ENCODE results near the gene CTBP1.

Gene CTBP1

DNA sequence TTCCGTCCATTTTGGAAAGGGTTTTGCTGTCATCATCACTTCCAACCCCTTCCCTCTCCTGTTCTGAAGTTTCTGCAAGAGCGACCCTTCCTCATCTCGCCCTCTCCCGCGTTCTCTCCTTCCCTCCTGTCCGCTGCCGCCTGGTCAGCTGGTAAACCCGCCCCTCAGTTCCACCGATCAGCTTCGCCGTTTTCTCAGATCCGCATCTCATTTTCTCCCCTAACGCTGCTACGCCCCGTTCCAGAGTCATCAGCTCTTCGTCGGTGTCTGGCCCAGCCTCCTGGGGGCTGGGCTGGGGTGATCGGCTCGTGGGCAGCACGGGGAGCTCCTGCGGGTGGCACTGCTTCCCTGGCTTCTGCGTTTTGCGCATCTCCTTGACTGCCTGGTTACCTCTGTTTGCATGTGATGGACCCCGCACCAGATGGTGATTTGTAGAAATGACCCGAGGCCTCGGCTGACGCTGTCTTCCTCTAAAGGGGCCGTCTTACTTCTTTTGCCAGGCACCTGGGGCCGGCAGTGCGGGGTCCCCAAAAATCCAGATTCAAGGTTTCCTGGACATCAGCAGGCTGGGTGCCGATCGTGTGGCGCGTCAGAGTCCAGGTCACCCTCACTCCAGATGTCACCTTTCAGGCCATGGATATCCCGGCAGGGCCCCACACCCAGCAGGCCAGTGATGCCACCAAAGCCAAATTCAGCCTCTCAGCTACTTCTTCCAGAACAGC lies 13.4 kb downstream of the CTBP1 start:
- Histone ChIP-seq H3K9me3 (ENCODE audit: control extremely low read depth in 1 of 5, control insufficient read depth in 4 of 5, insufficient read depth in 2 of 5, low read depth in 1 of 5, low read length in 4 of 5) (no peaks in the 10 kb centered on the region), H3K27me3 (replicated peaks in 2 of 5; ENCODE audit: control insufficient read depth in 4 of 5, insufficient read depth in 5 of 5, low read length in 4 of 5) (no peaks in the 10 kb centered on the region), H3K36me3 (ENCODE audit: control insufficient read depth in 4 of 4, insufficient read depth in 4 of 4, low read length in 3 of 4) (peaks cover 2 to 92% (median 72%) of the 10 kb centered on the region in 4 experiments), H3K4me1 (ENCODE audit: control extremely low read depth in 1 of 4, control insufficient read depth in 4 of 4, insufficient read depth in 4 of 4, low read length in 3 of 4) (no peaks in the 10 kb centered on the region), H3K4me3 (ENCODE audit: control insufficient read depth in 1 of 7, extremely low read depth in 1 of 7, insufficient read depth in 4 of 7, low read depth in 2 of 7, low read length in 6 of 7) (no peak overlapping the region), H3K27ac (ENCODE audit: insufficient read depth in 1 of 2, low read depth in 1 of 2, low read length in 2 of 2, poor library complexity in 1 of 2, severe bottlenecking in 2 of 2) (peak overlapping the region in 1 of 2 experiments; percentile 25)
- WGBS (ENCODE audit: insufficient coverage) = 96% methylated on average over 35 of the region's 35 CpGs
- CTCF ChIA-PET = interaction anchor here (1.1 to 2.4 kb wide), 4 partner anchors 30 to 394 kb away, joined by 3 to 6 read pairs (median 4); no protein-coding TSS in a partner anchor
- no peak for DNase-seq
- POLR2A ChIA-PET = interaction anchor here (1.0 kb wide), 1 partner anchor 14 kb away, joined by 3 read pairs; the partner anchor contains the start of gene CTBP1

DNA sequence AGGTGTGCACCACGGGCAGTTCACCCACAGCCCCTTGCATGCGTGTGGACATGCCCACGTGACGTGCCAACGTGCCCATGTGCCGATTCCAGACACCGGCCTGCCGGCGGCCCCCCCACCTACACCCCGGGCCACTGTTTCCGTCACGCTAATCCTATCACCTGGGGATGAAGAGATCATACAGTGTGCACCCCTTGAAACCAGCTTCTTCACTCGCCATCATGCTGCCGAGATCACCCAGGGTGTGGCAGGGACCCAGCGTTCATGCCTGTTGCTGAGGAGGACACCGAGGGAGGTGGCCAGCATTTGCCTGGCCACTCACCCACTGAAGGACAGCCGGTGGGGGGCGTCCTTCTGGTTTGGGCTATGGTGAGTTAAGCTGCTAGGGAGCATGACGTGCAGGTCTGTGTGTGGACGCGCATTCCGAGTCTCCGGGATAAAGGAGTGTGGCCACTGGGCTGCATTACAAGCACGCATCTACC lies 14.1 kb downstream of the CTBP1 start:
- CTCF ChIA-PET = interaction anchor here (1.0 to 2.4 kb wide), 6 partner anchors 30 to 395 kb away, joined by 3 to 6 read pairs (median 3); no protein-coding TSS in a partner anchor
- POLR2A ChIA-PET = interaction anchor here (1.0 kb wide), 1 partner anchor 15 kb away, joined by 3 read pairs; the partner anchor contains the start of gene CTBP1

DNA sequence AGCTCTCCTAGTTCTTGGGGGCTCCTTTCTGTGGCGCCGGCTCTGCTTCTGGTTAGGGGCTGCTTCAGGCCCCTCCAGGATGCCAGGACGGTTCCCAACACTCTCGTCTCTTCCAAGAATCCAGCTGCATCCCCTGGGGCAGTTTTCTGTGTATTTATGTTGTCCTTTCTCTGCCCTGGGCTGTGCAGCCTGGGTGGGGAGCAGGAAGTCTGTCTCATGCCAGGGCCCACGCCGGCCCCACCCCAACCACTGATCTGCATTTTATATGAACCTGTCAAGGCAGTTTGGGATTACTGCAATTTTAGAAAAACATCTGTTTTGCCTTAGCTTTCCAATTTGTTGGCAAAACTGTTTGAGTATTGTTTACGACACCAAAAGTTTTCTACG lies 14.6 kb downstream of the CTBP1 start:
- no peak for DNase-seq
- no peak overlapping the region for H3K4me3 ChIP-seq (ENCODE audit: control insufficient read depth in 1 of 7, extremely low read depth in 1 of 7, insufficient read depth in 4 of 7, low read depth in 2 of 7, low read length in 6 of 7)
- no peaks in the 10 kb centered on the region for H3K27me3 ChIP-seq (replicated peaks in 2 of 5; ENCODE audit: control insufficient read depth in 4 of 5, insufficient read depth in 5 of 5, low read length in 4 of 5)
- ChIA-PET CTCF (interaction anchor here (1.0 to 2.4 kb wide), 8 partner anchors 31 to 395 kb away, joined by 3 to 6 read pairs (median 3); no protein-coding TSS in a partner anchor), POLR2A (no interaction called here)
- WGBS (ENCODE audit: insufficient coverage) = 97% methylated on average over 6 of the region's 8 CpGs
- H3K36me3 ChIP-seq (ENCODE audit: control insufficient read depth in 4 of 4, insufficient read depth in 4 of 4, low read length in 3 of 4) = peaks cover 2 to 96% (median 74%) of the 10 kb centered on the region in 4 experiments
- no peaks in the 10 kb centered on the region for H3K4me1 ChIP-seq (ENCODE audit: control extremely low read depth in 1 of 4, control insufficient read depth in 4 of 4, insufficient read depth in 4 of 4, low read length in 3 of 4)
- H3K27ac ChIP-seq (ENCODE audit: insufficient read depth in 1 of 2, low read depth in 1 of 2, low read length in 2 of 2, poor library complexity in 1 of 2, severe bottlenecking in 2 of 2) = no peak overlapping the region
- H3K9me3 ChIP-seq (ENCODE audit: control extremely low read depth in 1 of 5, control insufficient read depth in 4 of 5, insufficient read depth in 2 of 5, low read depth in 1 of 5, low read length in 4 of 5) = no peaks in the 10 kb centered on the region

More for the DNA sequence above, 14.1 kb downstream of the CTBP1 start:
- no peaks in the 10 kb centered on the region for H3K4me1 ChIP-seq (ENCODE audit: control extremely low read depth in 1 of 4, control insufficient read depth in 4 of 4, insufficient read depth in 4 of 4, low read length in 3 of 4)
- H3K36me3 ChIP-seq (ENCODE audit: control insufficient read depth in 4 of 4, insufficient read depth in 4 of 4, low read length in 3 of 4) = peaks cover 2 to 96% (median 75%) of the 10 kb centered on the region in 4 experiments
- H3K9me3 ChIP-seq (ENCODE audit: control extremely low read depth in 1 of 5, control insufficient read depth in 4 of 5, insufficient read depth in 2 of 5, low read depth in 1 of 5, low read length in 4 of 5) = no peaks in the 10 kb centered on the region
- no peak overlapping the region for H3K4me3 ChIP-seq (ENCODE audit: control insufficient read depth in 1 of 7, extremely low read depth in 1 of 7, insufficient read depth in 4 of 7, low read depth in 2 of 7, low read length in 6 of 7)
- 96% methylated on average over 17 of the region's 24 CpGs for WGBS (ENCODE audit: insufficient coverage)
- no peak overlapping the region for H3K27ac ChIP-seq (ENCODE audit: insufficient read depth in 1 of 2, low read depth in 1 of 2, low read length in 2 of 2, poor library complexity in 1 of 2, severe bottlenecking in 2 of 2)
- H3K27me3 ChIP-seq (replicated peaks in 2 of 5; ENCODE audit: control insufficient read depth in 4 of 5, insufficient read depth in 5 of 5, low read length in 4 of 5) = no peaks in the 10 kb centered on the region
- no peak for DNase-seq

DNA sequence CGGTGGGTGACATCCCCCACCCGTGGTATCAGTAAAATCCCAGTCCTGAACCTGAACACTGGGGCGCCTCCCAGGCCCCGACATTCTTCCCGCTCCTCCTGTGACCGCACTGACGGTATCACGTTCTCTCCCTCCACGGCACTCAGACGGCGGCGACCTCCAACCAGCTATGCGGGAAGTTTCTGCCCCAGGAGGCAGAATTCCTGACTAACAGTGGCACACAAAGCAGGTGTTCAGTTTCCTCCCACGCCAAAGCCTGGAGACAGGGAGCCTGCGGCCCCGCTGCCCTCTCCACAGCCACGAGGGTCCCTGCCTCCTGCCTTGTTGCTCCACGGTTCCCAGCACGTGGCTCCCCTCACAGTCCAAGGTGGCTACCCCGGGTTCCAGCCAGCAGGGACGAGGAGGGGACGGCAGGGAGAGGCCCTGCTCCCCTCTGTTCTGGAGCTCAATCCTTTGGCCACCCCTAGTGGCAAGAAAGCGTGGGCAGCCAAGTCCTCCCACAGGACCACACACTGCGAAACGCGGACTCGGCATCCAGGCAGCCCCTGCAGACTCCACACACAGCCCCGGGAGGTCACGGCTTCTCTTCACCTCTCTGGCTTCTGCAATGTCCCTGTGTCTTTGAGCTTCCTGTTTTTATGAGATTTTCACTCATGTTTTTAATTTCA lies 15.2 kb downstream of the CTBP1 start:
- H3K4me1 ChIP-seq (ENCODE audit: control extremely low read depth in 1 of 4, control insufficient read depth in 4 of 4, insufficient read depth in 4 of 4, low read length in 3 of 4) = peaks cover 0 to 2% (median 0%) of the 10 kb centered on the region in 4 experiments
- DNase-seq = no peak
- ChIA-PET POLR2A (no interaction called here), CTCF (interaction anchor here (1.0 to 2.4 kb wide), 7 partner anchors 31 to 117 kb away, joined by 3 to 6 read pairs (median 3); no protein-coding TSS in a partner anchor)
- peaks cover 2 to 97% (median 73%) of the 10 kb centered on the region in 4 experiments for H3K36me3 ChIP-seq (ENCODE audit: control insufficient read depth in 4 of 4, insufficient read depth in 4 of 4, low read length in 3 of 4)
- H3K9me3 ChIP-seq (ENCODE audit: control extremely low read depth in 1 of 5, control insufficient read depth in 4 of 5, insufficient read depth in 2 of 5, low read depth in 1 of 5, low read length in 4 of 5) = no peaks in the 10 kb centered on the region
- 91% methylated on average over 24 of the region's 29 CpGs for WGBS (ENCODE audit: insufficient coverage)
- no peaks in the 10 kb centered on the region for H3K27me3 ChIP-seq (replicated peaks in 2 of 5; ENCODE audit: control insufficient read depth in 4 of 5, insufficient read depth in 5 of 5, low read length in 4 of 5)
- H3K27ac ChIP-seq (ENCODE audit: insufficient read depth in 1 of 2, low read depth in 1 of 2, low read length in 2 of 2, poor library complexity in 1 of 2, severe bottlenecking in 2 of 2) = no peak overlapping the region
- no peak overlapping the region for H3K4me3 ChIP-seq (ENCODE audit: control insufficient read depth in 1 of 7, extremely low read depth in 1 of 7, insufficient read depth in 4 of 7, low read depth in 2 of 7, low read length in 6 of 7)

DNA sequence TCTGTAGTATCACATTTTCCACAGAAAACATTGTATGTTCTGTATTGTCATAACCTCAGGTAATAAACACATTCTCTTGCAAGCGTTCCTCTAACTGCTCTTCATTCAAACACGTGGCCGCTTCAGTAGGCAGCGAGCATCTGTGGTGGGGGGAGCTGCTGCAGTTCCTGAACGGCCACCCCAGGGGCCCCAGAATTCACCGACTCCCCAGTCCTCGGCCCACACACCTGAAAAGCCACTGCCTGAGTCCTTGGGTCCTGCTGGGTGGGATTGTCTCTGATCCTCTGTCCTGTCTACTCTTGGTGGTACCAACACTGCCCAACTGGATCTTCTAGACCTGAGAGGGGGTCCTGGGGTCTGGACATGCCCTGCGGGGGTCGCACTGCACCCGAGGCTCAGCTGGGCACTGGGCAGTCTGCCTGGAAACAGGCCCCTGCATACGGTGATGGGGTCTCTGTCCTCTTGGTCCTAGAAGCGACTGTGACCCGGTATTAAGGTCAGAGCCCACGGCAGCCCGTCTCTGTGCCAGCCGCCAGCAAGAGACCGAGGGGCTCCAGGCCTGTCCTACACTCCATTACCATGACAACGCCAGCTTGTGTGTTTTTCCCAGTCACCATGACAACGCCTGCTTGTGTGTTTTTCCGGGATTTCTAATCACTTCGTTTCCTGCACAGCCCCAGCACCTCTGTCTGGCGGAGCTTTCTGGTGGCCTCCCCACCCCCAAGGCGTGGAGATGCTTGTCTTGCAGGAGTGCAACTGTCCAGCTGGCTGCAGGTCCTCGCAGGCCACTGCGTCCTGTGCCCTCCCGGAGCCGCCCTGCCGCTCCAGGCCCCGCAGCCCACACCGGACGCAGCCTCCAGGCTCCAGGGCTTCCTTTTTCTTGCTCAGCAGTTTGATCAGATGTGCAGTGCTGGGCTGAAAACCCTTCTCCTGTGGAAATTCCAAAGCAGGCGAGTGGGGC lies 16.0 kb downstream of the CTBP1 start:
- H3K27me3 ChIP-seq (replicated peaks in 2 of 5; ENCODE audit: control insufficient read depth in 4 of 5, insufficient read depth in 5 of 5, low read length in 4 of 5) = no peaks in the 10 kb centered on the region
- H3K27ac ChIP-seq (ENCODE audit: insufficient read depth in 1 of 2, low read depth in 1 of 2, low read length in 2 of 2, poor library complexity in 1 of 2, severe bottlenecking in 2 of 2) = peak overlapping the region in 1 of 2 experiments; percentile 5
- ChIA-PET POLR2A (no interaction called here), CTCF (interaction anchor here (0.6 to 1.8 kb wide), 6 partner anchors 36 to 492 kb away, joined by 3 to 5 read pairs (median 3); no protein-coding TSS in a partner anchor)
- H3K4me1 ChIP-seq (ENCODE audit: control extremely low read depth in 1 of 4, control insufficient read depth in 4 of 4, insufficient read depth in 4 of 4, low read length in 3 of 4) = peaks cover 0 to 10% (median 6%) of the 10 kb centered on the region in 4 experiments
- DNase-seq = no peak
- H3K4me3 ChIP-seq (ENCODE audit: control insufficient read depth in 1 of 7, extremely low read depth in 1 of 7, insufficient read depth in 4 of 7, low read depth in 2 of 7, low read length in 6 of 7) = no peak overlapping the region
- peaks cover 2 to 97% (median 74%) of the 10 kb centered on the region in 4 experiments for H3K36me3 ChIP-seq (ENCODE audit: control insufficient read depth in 4 of 4, insufficient read depth in 4 of 4, low read length in 3 of 4)
- H3K9me3 ChIP-seq (ENCODE audit: control extremely low read depth in 1 of 5, control insufficient read depth in 4 of 5, insufficient read depth in 2 of 5, low read depth in 1 of 5, low read length in 4 of 5) = no peaks in the 10 kb centered on the region
- WGBS (ENCODE audit: insufficient coverage) = 96% methylated on average over 31 of the region's 32 CpGs

DNA sequence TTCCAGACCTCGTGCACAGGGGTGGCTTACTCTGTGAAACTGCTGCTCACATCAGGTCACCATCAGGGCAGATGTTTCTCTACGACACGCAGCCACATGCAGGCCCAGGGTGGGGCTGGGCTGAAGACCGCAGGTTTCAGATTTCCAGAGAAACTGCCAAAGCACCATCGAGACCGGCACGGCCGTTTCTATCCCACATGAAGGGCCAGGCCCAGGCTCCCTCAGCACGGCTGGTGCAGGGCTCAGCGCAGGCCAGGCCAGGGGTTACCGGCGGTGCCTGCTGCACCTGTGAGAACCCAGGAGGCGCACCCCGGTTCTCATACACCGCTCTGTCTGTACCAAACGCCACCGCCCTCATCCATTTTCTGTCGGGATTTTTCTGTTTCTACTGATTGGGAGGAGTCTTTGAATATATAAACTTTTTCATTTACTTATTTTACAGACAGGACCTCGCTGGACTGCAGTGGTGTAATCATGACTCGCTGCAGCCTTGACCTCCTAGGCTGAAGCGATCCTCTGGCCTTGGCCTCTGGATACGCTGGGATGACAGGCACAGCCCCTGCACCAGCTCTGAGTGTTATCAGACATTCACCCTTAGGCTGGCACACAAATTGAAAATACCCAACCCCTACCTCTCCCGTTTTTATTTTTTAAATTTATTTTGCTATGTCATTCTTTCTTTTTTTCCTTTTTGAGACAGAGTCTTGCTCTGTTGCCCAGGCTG lies 17.1 kb downstream of the CTBP1 start:
- Histone ChIP-seq H3K36me3 (ENCODE audit: control insufficient read depth in 4 of 4, insufficient read depth in 4 of 4, low read length in 3 of 4) (peaks cover 7 to 97% (median 78%) of the 10 kb centered on the region in 4 experiments), H3K27me3 (replicated peaks in 2 of 5; ENCODE audit: control insufficient read depth in 4 of 5, insufficient read depth in 5 of 5, low read length in 4 of 5) (no peaks in the 10 kb centered on the region), H3K9me3 (ENCODE audit: control extremely low read depth in 1 of 5, control insufficient read depth in 4 of 5, insufficient read depth in 2 of 5, low read depth in 1 of 5, low read length in 4 of 5) (no peaks in the 10 kb centered on the region), H3K27ac (ENCODE audit: insufficient read depth in 1 of 2, low read depth in 1 of 2, low read length in 2 of 2, poor library complexity in 1 of 2, severe bottlenecking in 2 of 2) (no peak overlapping the region), H3K4me1 (ENCODE audit: control extremely low read depth in 1 of 4, control insufficient read depth in 4 of 4, insufficient read depth in 4 of 4, low read length in 3 of 4) (peaks cover 0 to 18% (median 8%) of the 10 kb centered on the region in 4 experiments), H3K4me3 (ENCODE audit: control insufficient read depth in 1 of 7, extremely low read depth in 1 of 7, insufficient read depth in 4 of 7, low read depth in 2 of 7, low read length in 6 of 7) (no peak overlapping the region)
- 96% methylated on average over 16 of the region's 23 CpGs for WGBS (ENCODE audit: insufficient coverage)
- ChIA-PET CTCF (interaction anchor here (1.1 kb wide), 1 partner anchor 87 kb away, joined by 3 read pairs; no protein-coding TSS in a partner anchor), POLR2A (no interaction called here)
- DNase-seq = no peak
